DMS53 treated with DMSO at 0.1 percent for 48 hours (cell line): ENCODE data around the gene OR10J1.
A peak's percentile ranks its signal among the peaks of the same experiment; 100 is the strongest.
"Not testable (repeated sequence)": the region's sequence is repeated elsewhere in the genome, so short reads cannot be mapped to it uniquely, and the experiment has no call there.

Source experiments
- DNase-seq: peaks from one replicate; lab custom pipeline; 2025; ENCODE audit not compliant: unreplicated experiment; lab: John Stamatoyannopoulos, UW

The OR10J1 gene

GRCh38 chr1:159439422-159439821 is at the start of gene OR10J1:
Gene OR10J1 (plus strand): TSS chr1:159439722. CDS start chr1:159439792, 70 bp downstream.
- DNase-seq, result no peak

- DNase-seq, result no peak
Observed at GRCh38 chr1:159406821-159407220, 32.7 kb upstream of the OR10J1 start.

GRCh38 chr1:159408862-159409400 is 30.6 kb upstream of the OR10J1 start:
- no peak for DNase-seq

GRCh38 chr1:159421821-159422220 is 17.7 kb upstream of the OR10J1 start:
- DNase-seq, result no peak

GRCh38 chr1:159428536-159428935 is 11.0 kb upstream of the OR10J1 start:
- DNase-seq, result no peak

- peak; percentile 55 for DNase-seq
Observed at GRCh38 chr1:159429074-159429861, 10.3 kb upstream of the OR10J1 start.

GRCh38 chr1:159430985-159431384 is 8.5 kb upstream of the OR10J1 start:
- DNase-seq, result no peak

GRCh38 chr1:159431904-159432303 is 7.6 kb upstream of the OR10J1 start, which contains the start of gene OR10J4:
Gene OR10J4 (plus strand): TSS chr1:159432204.
- DNase-seq, result no peak

GRCh38 chr1:159436469-159436868 is 3.1 kb upstream of the OR10J1 start:
- DNase-seq, result no peak

GRCh38 chr1:159441360-159441759 is 1.8 kb downstream of the OR10J1 start:
- DNase-seq, result no peak

GRCh38 chr1:159442428-159442827 is 2.9 kb downstream of the OR10J1 start:
- no peak for DNase-seq

- DNase-seq, result no peak
Observed at GRCh38 chr1:159443066-159443750, 3.7 kb downstream of the OR10J1 start.

- DNase-seq, result peak; percentile 86
Observed at GRCh38 chr1:159444511-159444910, 5.0 kb downstream of the OR10J1 start.

GRCh38 chr1:159448181-159448580 is 8.7 kb downstream of the OR10J1 start:
- DNase-seq, result no peak

- DNase-seq, result not testable (repeated sequence)
Observed at GRCh38 chr1:159449605-159450004, 10.1 kb downstream of the OR10J1 start.

- DNase-seq, result no peak
Observed at GRCh38 chr1:159459551-159459950, 20.0 kb downstream of the OR10J1 start.

GRCh38 chr1:159465191-159465603 is 25.7 kb downstream of the OR10J1 start:
- DNase-seq, result no peak

- DNase-seq, result no peak
Observed at GRCh38 chr1:159468321-159468720, 28.8 kb downstream of the OR10J1 start.

- DNase-seq, result no peak
Observed at GRCh38 chr1:159469921-159470533, 30.5 kb downstream of the OR10J1 start.

- DNase-seq, result no peak
Observed at GRCh38 chr1:159473335-159473734, 33.8 kb downstream of the OR10J1 start.

- DNase-seq, result no peak
Observed at GRCh38 chr1:159474926-159475325, 35.4 kb downstream of the OR10J1 start.

GRCh38 chr1:159483501-159483900 is 44.0 kb downstream of the OR10J1 start:
- DNase-seq, result no peak
